Keratinocyte (primary cell): ENCODE results near the gene PCNT. TPM values are rescaled to one million over a fixed set of nuclear protein-coding genes. Genes with fewer than 3 reads are reported as not detected.

Experiments used
- DNase-seq: peaks from one replicate; pipeline ENCODE4 v3.0.0-alpha.2; 2011; ENCODE audit warnings: low read depth, missing footprints, low spot score
- FAIRE-seq: peaks from 2 replicates; lab custom pipeline; 2011; peaks lifted over from hg19 to GRCh38; lab: Jason Lieb, UNC
- H2AFZ ChIP-seq: 2 replicates; pipeline ENCODE4 v1.6.0; 2012; ENCODE audit warnings: low read length, control low read depth, inconsistent platforms; ENCODE audit not compliant: control insufficient read depth
- H3K27ac ChIP-seq: 2 replicates; pipeline ENCODE4 v1.5.1; 2011; ENCODE audit warnings: low read length; ENCODE audit not compliant: control insufficient read depth, insufficient read depth
- H3K27me3 ChIP-seq: 3 replicates; pipeline ENCODE4 v1.6.0; 2011; ENCODE audit warnings: low read length; ENCODE audit not compliant: control insufficient read depth, insufficient read depth; ENCODE audit errors: extremely low read depth
- H3K36me3 ChIP-seq, 2 experiments: 2 replicates in 1 of 2; 3 replicates in 1 of 2; pipeline ENCODE4 v1.5.1; 2011; ENCODE audit warnings: low read length in 2 of 2, mild to moderate bottlenecking in 1 of 2; ENCODE audit not compliant: control insufficient read depth in 2 of 2, insufficient read depth in 2 of 2; ENCODE audit errors: extremely low read depth in 1 of 2
- H3K4me1 ChIP-seq: 3 replicates; pipeline ENCODE4 v1.5.1; 2011; ENCODE audit warnings: low read length; ENCODE audit not compliant: control insufficient read depth, insufficient read depth; ENCODE audit errors: extremely low read depth
- H3K4me2 ChIP-seq: 3 replicates; pipeline ENCODE4 v1.6.0; 2011; ENCODE audit warnings: low read depth, low read length; ENCODE audit not compliant: control insufficient read depth, insufficient read depth; ENCODE audit errors: extremely low read depth
- H3K4me3 ChIP-seq, 3 experiments: fragments of 200-600 bp in 1 of 3; sonication (generic) in 1 of 3; 2 replicates in 2 of 3; 3 replicates in 1 of 3; pipeline ENCODE4 v1.5.1; 2011 to 2016; ENCODE audit warnings: low read length in 3 of 3, mild to moderate bottlenecking in 3 of 3, control low read depth in 2 of 3, inconsistent platforms in 1 of 3, low read depth in 1 of 3, mixed read lengths in 1 of 3, mixed run types in 1 of 3, moderate library complexity in 1 of 3; ENCODE audit not compliant: control insufficient read depth in 2 of 3, insufficient read depth in 2 of 3; ENCODE audit errors: extremely low read depth in 1 of 3
- H3K79me2 ChIP-seq: 2 replicates; pipeline ENCODE4 v1.6.0; 2012; ENCODE audit warnings: low read length; ENCODE audit not compliant: control insufficient read depth, insufficient read depth
- H3K9ac ChIP-seq: 3 replicates; pipeline ENCODE4 v1.6.0; 2011; ENCODE audit warnings: low read length; ENCODE audit not compliant: control insufficient read depth, insufficient read depth; ENCODE audit errors: extremely low read depth
- H3K9me1 ChIP-seq: 3 replicates; pipeline ENCODE4 v1.6.0; 2011; ENCODE audit warnings: low read length; ENCODE audit not compliant: control insufficient read depth, insufficient read depth; ENCODE audit errors: extremely low read depth
- H3K9me3 ChIP-seq: 2 replicates; pipeline ENCODE4 v1.5.1; 2012; ENCODE audit warnings: low read depth, low read length; ENCODE audit not compliant: control insufficient read depth
- H4K20me1 ChIP-seq: 3 replicates; pipeline ENCODE4 v1.6.0; 2011; ENCODE audit warnings: low read length; ENCODE audit not compliant: control insufficient read depth, insufficient read depth; ENCODE audit errors: extremely low read depth
- EZH2 ChIP-seq: IDR thresholded peaks from one replicate; pipeline ENCODE4 v1.6.1; 2012; ENCODE audit warnings: inconsistent platforms, mild to moderate bottlenecking, low read length, moderate library complexity
- dilution Hi-C: fragments of 300-500 bp; cut with MboI; formaldehyde crosslinking; loops from one replicate; pipeline ENCODE4 v1.7.0; 2020; ENCODE audit warnings: low sequenced_read_pairs; ENCODE audit not compliant: extremely low pct_ligation_motif_present
- polyA plus RNA-seq, 5 experiments: library from polyadenylated mRNA; depleted of rRNA in 3 of 5; stranded (reverse) in 3 of 5; stranded (forward) in 1 of 5; unstranded in 1 of 5; fragments of >200 nt; gene quantifications; 1 replicate in 1 of 5; 2 replicates in 3 of 5; 3 replicates in 1 of 5; pipeline versions ENCODE4 v1.2.1 to v1.2.3, GENCODE V29; 2011 to 2012; ENCODE audit warnings: missing spikeins in 2 of 5, low read depth in 1 of 5, low replicate concordance in 1 of 5
- TF ChIP-seq, protein P1 (sequence below), 3 experiments: IDR thresholded peaks in 1 of 3; conservative IDR thresholded peaks in 1 of 3; optimal IDR thresholded peaks in 1 of 3; 2 replicates in 2 of 3; 3 replicates in 1 of 3; pipeline versions ENCODE3 to v1.5.1; 2011; ENCODE audit warnings: low read length in 3 of 3, mild to moderate bottlenecking in 3 of 3, moderate library complexity in 2 of 3, control low read depth in 1 of 3, inconsistent platforms in 1 of 3; ENCODE audit not compliant: insufficient read depth in 2 of 3; ENCODE audit errors: extremely low read depth in 1 of 3

PCNT gene
- polyA plus RNA-seq, 1 donor (not counting 4 experiments of a cell fraction or from before 2014, with no cell fraction given): 9.8 TPM

DNA sequence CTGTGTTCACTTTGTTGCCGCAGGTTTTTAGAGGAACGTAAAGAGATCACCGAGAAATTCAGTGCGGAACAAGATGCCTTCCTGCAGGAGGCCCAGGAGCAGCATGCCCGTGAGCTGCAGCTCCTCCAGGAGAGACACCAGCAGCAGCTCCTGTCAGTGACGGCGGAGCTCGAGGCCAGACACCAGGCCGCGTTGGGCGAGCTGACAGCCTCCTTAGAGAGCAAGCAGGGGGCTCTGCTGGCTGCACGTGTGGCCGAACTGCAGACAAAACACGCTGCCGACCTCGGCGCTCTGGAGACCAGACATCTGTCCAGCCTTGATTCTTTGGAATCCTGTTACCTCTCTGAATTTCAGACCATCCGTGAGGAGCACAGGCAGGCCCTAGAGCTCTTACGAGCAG lies 42.6 kb downstream of the PCNT start:
- Histone ChIP-seq H3K9me3 (no peaks in the 10 kb centered on the region), H3K9ac (no peak overlapping the region), H3K36me3 (peaks cover 25 to 31% of the 10 kb centered on the region in 2 experiments), H3K79me2 (peaks cover 17% of the 10 kb centered on the region), H3K9me1 (no peaks in the 10 kb centered on the region), H3K4me1 (no peaks in the 10 kb centered on the region), H3K4me3 (no peak overlapping the region), H3K4me2 (no peak overlapping the region), H3K27ac (no peak overlapping the region), H2AFZ (no peak overlapping the region), H3K27me3 (no peaks in the 10 kb centered on the region), H4K20me1 (peaks cover 4% of the 10 kb centered on the region)
- DNase-seq (no peak), FAIRE-seq (no peak)
- TF ChIP-seq, protein P1, sequence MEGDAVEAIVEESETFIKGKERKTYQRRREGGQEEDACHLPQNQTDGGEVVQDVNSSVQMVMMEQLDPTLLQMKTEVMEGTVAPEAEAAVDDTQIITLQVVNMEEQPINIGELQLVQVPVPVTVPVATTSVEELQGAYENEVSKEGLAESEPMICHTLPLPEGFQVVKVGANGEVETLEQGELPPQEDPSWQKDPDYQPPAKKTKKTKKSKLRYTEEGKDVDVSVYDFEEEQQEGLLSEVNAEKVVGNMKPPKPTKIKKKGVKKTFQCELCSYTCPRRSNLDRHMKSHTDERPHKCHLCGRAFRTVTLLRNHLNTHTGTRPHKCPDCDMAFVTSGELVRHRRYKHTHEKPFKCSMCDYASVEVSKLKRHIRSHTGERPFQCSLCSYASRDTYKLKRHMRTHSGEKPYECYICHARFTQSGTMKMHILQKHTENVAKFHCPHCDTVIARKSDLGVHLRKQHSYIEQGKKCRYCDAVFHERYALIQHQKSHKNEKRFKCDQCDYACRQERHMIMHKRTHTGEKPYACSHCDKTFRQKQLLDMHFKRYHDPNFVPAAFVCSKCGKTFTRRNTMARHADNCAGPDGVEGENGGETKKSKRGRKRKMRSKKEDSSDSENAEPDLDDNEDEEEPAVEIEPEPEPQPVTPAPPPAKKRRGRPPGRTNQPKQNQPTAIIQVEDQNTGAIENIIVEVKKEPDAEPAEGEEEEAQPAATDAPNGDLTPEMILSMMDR (optimal IDR thresholded peaks at IDR 0.05 in 1 of 3, IDR thresholded peaks at IDR 0.05 in 1 of 3, conservative IDR thresholded peaks at IDR 0.05 in 1 of 3; ENCODE audit: extremely low read depth in 1 of 3, insufficient read depth in 2 of 3, low read length in 3 of 3): no peak
- dilution Hi-C loops: no loop called here

DNA sequence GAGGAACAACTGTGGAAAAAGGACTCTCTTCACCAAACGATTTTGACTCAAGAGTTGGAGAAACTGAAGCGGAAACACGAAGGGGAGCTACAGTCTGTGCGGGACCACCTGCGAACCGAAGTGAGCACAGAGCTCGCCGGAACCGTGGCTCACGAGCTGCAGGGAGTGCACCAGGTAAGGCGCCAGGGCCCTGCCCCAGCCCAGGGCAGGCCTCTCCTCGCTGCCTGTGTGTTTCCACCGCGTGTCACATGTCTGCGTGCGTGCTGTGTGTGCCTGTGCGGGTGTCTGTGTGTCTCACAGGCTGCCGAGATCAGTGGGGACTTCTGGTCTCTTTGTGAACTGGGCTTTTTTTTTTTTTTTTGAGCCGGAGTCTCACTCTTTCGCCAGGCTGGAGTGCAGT lies 43.0 kb downstream of the PCNT start:
- Histone ChIP-seq H3K4me3 (no peak overlapping the region), H3K79me2 (peaks cover 21% of the 10 kb centered on the region), H3K4me2 (no peak overlapping the region), H2AFZ (no peak overlapping the region), H3K9ac (no peak overlapping the region), H3K27ac (no peak overlapping the region), H3K9me1 (no peaks in the 10 kb centered on the region), H3K9me3 (no peaks in the 10 kb centered on the region), H4K20me1 (peaks cover 5% of the 10 kb centered on the region), H3K36me3 (peaks cover 28 to 35% of the 10 kb centered on the region in 2 experiments), H3K27me3 (no peaks in the 10 kb centered on the region), H3K4me1 (no peaks in the 10 kb centered on the region)
- TF ChIP-seq, protein P1 (optimal IDR thresholded peaks at IDR 0.05 in 1 of 3, IDR thresholded peaks at IDR 0.05 in 1 of 3, conservative IDR thresholded peaks at IDR 0.05 in 1 of 3; ENCODE audit: extremely low read depth in 1 of 3, insufficient read depth in 2 of 3, low read length in 3 of 3): no peak
- no peak for TF ChIP-seq EZH2
- DNase-seq (no peak), FAIRE-seq (no peak)
- dilution Hi-C loops: no loop called here
